DMS53 (cell line): Measurements from ENCODE around the gene HDAC7.
A peak's percentile ranks its signal among the peaks of the same experiment; 100 is the strongest.

ENCODE experiments used
- DNase-seq: peaks from one replicate; lab custom pipeline; 2025; lab: John Stamatoyannopoulos, UW

HDAC7 gene

DNA sequence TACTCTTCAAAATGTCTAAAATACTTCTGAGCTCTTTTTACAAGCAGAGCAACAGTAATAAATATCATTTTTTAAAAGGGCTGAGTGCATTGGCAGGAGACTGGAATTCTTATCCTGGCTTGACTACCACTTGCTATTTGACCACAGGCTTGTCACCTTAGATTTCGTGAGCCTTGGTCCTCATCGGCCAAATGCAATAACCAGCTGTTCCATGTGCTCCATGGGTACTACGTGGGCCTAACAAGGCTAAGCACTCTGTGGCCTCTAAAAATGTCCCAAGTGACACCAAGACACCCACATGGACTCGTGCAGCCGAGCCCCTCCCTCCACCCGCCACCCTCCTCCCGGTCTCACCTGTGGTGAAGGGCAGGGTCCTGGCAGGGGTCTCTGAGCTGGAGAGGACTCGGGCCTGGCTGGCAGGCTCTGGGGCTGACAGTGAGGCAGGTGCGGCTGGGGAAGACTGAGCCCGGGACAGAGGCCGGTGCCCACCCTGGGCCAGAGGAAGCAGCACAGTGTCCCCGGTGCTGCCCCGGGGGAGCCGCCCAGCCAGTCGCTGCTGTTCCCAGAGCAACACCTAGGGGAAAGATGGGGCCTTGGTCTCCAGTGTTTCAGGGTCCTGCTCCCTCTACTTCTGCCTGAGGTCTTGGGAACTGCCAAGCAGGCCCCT is 26.6 kb downstream of the HDAC7 start:
- DNase-seq = no peak

DNA sequence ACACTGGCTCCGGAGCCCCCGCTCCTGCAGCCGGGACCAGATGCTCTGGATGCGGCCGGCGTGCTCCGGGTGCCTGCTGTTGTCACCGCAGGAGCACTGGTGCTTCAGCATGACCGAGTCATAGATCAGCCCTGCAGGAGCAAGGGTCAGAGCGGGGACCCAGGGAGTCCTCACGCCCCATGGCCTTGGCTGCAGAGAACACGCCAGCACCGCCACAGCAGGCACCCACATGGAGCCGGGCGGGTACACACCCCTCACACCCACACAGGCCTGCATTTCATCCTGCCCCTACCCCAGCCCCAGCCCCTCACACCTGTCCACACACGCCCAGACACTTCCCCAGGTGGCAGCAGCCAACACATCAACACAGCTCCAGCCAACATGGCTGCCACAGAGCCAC is 27.8 kb downstream of the HDAC7 start:
- no peak for DNase-seq

DNA sequence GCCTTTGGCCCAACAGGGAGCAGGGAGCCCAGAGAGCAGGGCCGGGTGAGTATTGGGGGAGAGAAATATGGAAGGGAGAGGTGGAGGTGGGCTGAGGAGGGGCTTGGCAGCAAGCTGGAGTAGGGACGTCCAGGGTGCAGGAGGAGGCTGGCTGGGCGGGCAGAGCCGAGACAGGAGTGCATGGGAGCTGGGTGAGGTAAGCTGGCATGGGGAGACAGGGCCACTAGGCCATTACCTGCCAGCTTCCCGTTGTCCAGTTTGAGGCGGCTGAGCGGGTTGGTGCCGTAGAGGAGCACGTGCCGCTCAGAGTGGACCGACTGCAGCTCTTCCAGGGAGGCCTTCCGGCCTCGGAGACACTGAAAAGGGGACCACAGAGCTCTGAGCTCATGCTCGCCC is 28.4 kb downstream of the HDAC7 start:
- no peak for DNase-seq

DNA sequence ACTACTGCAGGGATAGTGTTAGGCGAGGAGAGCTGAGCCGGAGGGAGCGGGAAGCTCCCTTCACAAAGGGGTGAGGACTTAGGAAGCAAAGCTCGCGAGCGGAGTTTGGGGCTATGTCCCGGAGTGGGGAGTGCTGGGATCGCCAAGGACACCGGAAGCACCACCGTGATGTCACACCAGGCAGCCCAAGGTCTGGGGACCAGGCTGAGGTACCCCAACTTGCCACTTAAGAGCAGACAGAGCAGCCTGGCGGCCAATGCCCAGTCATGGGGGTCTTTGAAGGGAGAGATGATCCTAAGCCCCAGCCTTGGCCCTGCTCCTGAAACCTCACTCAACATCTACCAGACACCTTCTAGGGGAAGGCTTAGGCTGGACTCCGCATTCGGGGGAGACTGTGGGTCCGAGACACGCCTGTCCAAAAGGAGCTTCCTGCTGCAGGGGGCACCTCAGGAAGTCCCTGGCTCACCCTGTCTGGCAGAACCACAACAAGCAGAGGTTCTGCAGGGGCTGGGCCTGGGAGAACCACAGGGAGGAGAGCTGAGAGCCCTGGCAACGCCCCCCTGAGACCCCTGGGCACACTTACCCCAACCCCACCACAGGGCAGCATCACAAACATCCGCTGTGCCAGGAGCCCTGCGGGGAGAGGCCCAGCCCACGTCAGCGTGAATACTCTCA is 28.9 kb downstream of the HDAC7 start:
- DNase-seq = no peak

DNA sequence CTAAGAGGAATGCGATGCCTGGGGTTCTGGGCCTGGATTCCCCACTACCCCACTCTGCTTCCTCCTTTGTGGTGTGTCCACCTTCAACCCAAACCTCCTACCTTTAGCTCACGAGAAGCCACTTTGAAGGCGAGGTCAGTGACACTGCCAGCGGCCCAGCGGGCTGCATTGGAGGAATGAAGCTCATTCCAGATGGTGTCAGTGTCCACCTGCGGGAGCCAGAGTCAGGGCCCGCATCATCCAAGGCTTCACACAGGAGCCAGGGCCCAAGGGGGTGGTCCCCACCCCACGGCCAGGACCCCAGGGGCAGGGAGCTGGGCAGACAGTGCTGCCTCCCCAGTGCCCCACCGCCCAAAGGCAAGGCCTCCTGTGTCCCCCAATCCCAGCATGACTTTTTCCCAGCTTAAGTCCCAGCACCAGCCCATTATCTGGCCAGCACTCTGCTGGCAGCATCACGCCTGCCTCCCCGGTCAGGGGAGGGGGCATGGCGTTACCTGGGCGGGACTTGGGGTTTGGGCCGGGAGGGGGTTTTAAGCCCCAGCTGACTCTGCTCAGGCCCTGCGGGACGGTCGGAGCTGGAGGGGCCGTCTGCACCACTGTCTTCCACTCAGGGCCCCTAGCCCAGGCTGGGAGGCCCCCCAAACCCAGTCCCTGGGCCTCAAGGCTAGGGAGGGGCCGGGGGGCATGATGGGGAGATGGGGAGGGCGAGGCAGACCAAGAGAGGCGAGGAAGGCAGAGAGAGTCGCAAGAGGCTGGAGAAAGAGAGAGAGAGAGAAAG is 29.8 kb downstream of the HDAC7 start:
- DNase-seq = no peak

DNA sequence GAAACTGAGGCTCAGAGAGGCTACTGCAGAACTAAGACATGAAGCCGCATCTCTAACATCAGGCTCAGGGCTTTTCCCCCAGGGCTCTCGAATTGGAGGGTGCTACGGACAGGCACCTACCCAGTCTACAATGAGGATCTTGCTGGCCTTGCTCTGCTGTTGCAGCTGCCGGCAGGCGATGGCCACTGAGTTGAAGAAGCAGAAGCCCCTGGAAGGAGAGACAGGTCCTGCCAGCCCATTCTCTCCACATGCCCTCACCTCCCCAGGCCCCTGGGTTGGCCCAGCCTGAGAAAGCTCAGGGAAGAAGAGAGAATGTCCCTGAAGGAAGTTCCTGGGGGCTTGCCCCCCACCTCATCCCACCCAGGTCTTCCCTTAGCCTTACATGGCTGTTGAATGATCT is 30.6 kb downstream of the HDAC7 start:
- DNase-seq = no peak

DNA sequence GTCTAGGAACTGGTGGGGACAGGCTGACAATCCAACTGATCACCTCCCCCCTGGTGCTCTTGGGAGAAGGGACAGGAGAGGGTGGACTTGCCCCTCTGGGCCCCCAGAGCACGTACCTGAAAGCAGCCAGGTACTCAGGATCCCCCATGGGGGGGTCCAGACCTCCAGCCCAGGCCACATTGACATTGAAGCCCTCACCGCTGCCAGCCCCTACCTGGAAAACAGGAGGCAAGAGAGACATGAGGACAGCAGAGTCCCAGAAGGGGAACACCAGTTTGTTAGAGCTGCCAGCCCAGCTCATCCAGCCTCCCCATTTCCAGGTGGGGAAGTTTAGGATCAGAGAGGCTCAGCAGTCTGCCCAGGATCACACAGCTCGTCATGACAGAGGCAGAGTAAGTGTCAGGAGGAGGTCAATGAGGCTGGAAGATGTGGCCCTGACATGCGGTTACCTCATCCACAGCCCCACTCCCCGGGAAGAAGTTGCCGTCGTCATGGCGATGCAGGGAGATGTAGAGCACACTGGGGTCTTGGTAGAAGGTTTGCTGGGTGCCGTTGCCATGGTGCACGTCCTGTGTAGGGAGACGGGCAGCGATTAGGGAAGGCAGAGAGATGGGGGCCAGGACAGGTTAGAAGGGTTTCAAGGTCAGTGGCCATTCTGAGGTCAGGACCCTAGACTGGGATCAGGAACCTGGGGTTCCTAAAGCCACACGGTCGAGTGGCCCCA is 31.9 kb downstream of the HDAC7 start:
- DNase-seq = no peak

DNA sequence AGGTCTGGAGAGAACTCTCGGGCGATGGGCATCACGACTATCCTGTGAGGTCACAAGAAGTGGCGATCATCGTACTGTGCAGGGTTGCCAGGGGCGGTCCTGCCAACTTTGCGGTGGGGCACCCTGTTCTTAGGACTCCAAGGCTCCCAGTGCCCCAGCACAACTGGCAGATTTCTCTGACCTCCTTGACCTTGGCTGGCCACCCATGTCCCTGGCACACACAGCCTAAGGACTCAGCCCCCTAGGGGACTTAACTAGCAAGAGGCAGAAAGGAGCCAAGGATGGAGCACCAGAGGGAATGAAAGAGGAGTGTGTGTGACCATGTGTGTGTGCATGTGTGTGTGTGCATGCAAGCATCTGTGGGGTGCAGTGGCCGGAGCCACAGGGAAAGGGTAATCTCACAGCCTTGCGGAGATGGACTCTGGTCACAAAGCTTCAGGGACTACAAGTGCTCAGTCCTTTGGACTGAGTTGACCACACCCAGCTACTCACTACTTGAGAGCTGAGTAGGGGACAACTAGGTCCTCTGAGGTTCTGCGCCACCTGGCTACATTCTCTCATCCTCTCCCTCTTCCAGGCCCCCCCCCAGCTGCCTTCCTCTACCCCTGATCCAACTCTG is 32.9 kb downstream of the HDAC7 start:
- DNase-seq = no peak

DNA sequence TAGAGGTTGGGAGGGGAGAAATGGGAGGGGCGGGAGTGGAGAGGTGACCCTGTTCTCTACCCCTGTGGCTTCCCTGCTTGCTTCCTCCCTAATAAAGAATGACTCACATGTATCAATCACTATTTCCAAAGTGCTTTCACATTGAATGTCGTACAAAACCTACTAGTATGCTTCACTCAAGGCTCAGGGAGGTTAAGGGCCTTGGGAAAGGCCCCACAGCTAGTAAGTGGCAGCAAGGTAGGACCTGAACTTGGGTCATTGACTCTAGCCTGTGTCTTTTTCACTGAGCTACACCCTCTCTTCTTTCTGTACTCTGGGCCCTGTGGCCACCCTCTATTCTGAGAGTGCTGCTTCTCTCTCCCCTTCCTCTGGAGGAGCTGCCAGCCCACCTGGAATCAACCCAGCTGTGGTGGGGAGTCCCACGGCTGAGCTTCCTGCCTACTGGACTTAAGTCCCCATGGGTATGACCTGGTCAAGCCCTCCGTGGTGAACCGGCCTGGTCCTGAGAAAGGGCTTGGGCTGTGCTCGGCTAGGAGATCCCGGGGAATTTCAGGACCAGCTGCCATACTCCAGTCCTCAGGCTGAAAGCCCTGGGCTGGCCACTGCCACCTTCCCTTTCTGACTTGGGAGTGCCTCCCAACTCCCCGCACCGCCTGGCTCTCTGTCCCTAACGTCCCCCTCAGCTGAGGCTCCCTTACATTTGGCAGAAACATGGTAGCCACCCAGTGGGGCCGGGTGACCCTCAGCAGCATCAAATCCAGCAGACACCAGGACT is 33.6 kb downstream of the HDAC7 start:
- no peak for DNase-seq

DNA sequence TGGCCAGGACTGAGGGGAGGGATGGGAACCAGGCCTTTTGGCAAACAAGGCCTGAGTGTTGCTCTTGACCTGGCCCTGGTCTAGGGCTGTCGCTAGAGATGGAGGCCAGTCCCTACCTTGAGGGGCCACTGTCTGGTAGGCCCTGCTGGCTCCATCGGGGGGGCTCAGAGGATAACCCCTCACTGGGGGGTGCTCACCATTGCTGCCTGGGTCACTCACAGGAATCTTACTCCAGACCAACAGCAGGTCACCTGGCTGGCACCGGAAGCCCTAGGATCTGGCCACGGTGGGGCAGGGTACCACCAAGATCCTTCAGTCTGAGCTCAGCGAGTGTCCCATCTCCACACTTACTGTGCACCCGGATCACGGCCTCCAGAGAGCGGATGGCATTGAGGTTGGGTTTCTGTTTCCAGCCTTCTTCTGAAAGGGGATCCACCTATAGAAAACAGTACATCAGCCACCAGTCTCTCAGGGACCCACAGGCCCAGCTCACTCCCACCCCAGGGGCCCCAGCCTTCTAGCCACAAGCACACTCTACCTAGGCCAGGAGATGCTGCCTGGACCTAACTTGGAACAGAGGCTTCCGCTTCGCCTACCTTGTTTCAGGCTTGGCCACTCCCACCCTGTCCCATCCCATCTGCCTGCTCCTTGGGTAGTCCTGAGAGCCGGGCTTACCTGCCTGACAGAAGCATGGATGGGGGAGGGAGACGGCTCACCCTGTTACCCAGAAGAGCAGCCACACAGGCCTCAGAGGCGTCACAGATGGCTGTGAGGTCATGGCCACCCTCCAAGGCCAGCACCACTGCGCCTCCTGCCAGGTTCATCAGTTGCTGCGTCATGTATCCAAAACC is 34.4 kb downstream of the HDAC7 start:
- DNase-seq = no peak

DNA sequence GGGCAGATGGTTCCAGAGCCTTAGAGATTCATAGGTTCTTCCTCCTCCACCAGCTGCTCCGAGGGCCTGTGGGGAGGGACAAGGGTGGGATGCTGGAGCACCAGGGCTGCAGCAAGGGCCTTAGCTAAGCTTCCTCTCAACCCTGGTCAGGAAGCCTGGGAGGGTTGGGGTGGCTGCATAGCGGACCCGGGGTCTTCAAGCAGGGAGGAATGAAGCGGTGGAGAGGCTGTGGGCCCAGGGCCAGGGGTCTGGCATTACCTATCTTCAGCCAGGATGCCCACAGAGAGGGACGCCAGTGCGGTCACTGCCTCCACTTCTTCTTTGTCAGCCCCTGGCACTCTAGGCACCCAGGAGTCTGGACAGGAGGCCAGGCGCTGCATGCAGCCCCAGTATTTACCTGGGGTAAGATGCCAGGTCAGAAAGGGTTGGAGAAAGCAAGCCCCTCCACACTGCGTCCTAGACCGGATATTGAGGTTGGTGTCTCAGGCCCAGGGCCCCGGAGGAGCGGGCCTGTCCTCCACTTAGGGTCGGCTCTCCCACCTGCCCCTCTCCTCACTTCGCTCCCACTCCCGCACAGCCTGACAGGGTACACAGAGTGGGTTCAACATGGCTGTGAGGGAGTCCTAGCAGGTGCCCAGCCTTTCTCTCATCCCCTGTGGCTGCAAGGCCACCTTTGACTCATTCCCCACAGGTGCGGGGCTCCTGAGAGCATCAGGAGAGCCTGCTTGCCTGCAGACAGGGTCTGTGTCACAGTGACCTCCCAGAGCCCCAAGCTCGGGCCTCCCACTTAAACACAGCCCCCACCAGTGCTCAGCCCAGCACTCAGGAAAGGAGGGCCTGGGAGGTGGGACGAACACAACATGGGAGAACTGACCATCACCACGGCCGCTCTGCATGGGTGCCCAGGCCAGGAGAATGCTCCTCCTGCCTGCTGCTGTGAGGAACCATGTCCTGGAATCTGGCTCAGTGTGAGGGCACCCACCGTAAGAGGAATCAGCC is 35.6 kb downstream of the HDAC7 start:
- no peak for DNase-seq

DNA sequence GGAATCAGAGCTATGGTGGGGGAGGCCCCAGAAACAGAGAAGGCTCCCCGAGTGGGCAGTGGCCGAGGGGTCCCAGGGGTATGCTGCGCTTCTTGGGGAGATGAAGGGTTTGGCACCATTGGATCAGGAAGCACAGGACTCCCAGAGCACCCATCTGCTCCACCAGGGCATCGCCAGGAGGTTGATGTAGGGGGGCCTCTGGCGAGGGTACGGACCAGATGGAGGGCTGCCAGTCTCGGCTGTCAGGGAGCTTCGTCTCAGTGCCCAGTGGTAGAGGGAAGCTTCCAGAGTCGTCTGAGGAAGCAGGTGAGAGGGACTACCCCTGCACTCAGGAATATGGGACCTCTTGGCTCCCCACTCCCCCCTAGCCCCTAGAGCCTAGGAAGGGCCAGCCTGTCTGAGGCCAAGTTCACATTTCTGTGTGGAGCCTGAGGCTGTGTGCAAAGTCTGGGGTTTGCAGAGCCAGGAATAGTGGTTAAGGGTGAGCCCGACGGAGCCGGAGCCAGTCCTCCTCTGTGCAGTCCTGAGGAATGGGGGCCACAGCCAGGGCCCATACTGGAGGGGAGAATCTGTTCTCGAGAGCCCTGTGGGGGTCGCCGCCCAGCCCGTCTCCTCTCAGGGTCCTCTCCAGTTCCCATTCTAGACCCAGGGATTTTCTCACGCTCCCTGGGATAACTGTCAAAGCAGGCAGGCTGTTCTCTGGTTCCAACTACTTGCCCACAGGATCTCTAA is 36.5 kb downstream of the HDAC7 start:
- DNase-seq = no peak

DNA sequence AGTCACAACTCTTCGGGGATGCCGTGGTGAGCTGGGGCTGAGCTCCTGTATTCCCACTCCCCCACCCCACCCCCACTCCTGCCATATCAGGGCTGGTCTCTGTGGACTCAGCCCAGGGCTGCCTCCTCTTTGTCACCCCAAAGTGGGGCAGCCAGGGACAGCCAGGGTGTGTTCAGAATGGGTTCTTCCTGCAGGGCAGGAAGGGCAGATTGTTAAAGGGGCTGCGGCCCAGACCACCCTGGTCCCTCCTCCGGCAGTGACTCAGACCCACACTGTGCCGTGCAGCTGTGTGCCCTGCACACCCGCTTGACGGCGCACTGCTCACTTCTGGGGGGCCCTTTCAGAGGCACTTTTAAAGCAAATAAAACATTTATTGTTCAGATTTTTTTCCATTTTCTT is 37.3 kb downstream of the HDAC7 start:
- DNase-seq = no peak

DNA sequence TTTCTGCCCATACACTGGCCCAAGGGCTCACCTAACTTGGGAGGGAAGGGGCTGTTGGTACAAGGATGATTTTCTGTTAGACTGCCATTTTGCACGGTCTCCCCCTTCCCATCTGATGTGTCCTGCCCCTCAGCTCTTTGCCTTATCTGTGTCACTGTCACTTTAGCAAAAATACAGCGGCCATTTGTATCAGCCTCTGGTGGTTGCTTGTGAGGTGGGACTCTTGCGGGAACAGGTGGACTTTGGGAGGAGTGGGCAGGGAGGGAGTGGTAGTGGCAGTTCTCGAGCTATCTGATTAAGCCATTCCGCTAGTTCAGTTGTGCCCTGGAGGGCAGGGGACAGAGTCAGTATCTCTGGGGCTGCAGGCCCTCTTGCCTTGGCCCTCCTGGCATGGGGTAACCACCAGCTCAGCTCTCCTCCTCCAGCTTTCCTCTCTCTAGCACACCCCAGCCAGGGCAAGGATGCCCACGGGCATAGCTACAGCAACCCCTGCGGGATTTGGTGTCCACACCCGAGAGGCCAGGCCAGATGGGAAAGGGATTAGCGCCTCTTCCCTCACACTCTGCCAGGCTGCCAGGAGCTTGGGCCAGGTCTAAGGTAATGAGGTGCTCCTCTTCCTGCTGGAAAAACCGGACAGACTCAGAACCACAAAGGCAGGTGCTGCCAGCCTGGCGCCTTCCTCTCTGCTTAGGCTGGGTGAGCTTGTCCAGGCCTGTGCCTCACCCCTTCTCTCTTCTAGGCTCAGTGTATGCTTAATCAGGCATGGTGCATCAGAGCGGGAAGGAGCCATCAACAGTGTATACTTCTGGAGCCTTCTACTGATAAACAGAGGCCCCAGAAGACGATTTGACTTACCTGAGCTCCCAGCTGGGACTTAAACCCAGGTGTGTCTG is 38.0 kb downstream of the HDAC7 start:
- DNase-seq = peak; percentile 80

DNA sequence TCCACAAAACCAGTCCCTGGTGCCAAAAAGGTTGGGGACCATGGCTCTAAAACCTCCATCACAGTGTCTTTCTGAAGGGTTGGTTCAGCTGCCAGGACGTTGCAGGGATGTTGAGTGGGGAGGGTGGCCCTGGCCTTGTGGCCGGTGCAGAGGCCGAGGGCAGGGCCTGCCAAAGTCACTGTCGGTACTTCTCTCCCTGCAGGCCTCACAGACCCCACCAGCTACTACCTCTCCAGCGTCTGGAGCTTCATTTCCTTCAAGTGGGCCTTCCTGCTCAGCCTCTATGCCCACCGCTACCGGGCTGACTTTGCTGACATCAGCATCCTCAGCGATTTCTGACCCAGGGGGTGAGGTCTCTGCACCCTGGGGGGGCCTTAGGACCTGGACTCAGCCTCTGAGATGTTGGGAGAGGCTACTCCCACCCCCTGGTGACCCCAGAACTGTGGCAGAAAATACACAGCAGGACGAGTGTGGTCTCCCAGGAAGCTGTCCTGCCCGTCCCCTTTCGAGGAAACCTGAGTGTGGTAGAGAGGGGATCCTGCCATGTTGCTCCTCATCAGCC is 39.7 kb downstream of the HDAC7 start:
- no peak for DNase-seq

DNA sequence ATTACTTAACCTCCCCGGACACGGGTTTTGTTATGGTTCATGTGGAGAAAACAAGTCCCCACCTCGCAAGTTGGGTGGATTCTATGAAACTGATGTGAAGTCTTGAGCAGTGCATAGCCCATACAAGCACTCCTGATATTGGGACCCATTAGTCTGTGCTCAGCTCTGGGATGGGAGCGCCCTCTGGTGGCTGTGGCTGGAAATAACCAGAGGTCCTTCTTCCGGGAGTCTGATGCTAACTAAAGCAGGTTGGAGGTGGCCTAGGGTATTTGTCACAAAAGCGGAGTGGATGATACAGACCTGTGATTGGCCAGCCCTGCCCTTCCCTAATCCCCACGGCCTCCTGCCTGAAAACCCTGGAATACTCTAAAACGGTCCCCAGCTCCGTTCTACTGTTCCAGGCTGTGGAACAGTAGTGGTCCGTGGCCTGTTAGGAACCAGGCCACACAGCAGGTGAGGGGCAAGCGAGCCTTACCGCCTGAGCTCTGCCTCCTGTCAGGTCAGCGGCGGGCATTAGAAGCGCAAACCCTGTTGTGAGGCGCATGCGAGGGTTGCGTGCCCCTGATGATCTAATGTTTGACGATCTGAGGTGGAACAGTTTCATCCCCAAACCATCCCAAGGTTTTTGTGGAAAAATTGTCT is 40.3 kb downstream of the HDAC7 start:
- peak; percentile 96 for DNase-seq

DNA sequence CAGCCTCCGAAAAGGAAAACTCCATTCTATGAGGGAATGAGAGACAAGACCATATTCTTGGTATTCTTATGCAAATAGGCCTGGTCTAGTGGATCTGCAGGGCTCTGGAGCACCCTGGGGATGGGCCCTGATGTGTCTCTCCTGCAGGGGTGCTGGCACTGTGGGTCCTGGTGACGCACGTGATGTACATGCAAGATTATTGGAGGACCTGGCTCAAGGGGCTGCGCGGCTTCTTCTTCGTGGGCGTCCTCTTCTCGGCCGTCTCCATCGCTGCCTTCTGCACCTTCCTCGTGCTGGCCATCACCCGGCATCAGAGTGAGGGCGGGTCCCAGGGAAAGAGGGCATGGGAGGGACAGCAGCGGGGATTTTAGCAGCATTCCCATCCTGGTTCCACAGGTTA is 40.8 kb downstream of the HDAC7 start:
- DNase-seq = no peak
